Fibroblast of lung (primary cell): ENCODE results near the gene DNMT3A. TPM values are rescaled to one million over a fixed set of nuclear protein-coding genes. Genes with fewer than 3 reads are reported as not detected.

ENCODE experiments used
- DNase-seq, 2 donors: peaks; one replicate each; pipeline versions ENCODE4 v3.0.0 to v3.0.0-alpha.2; 2010; ENCODE audit warnings: low read depth in 2 of 2
- H2AFZ ChIP-seq: 2 replicates; pipeline ENCODE4 v1.5.1; 2012; ENCODE audit warnings: low read length, control low read depth, inconsistent platforms
- H3K27ac ChIP-seq: 2 replicates; pipeline ENCODE4 v1.5.1; 2011; ENCODE audit warnings: low read length, control low read depth; ENCODE audit not compliant: insufficient read depth
- H3K27me3 ChIP-seq: 2 replicates; pipeline ENCODE4 v1.5.1; 2011; ENCODE audit warnings: mild to moderate bottlenecking, low read length; ENCODE audit not compliant: control insufficient read depth, insufficient read depth
- H3K36me3 ChIP-seq: 2 replicates; pipeline ENCODE4 v1.5.1; 2011; ENCODE audit warnings: low read length; ENCODE audit not compliant: control insufficient read depth, insufficient read depth
- H3K4me1 ChIP-seq: 2 replicates; pipeline ENCODE4 v1.5.1; 2011; ENCODE audit warnings: low read length; ENCODE audit not compliant: control insufficient read depth, insufficient read depth; ENCODE audit errors: extremely low read depth
- H3K4me2 ChIP-seq: 2 replicates; pipeline ENCODE4 v1.5.1; 2011; ENCODE audit warnings: low read length, control low read depth; ENCODE audit not compliant: insufficient read depth; ENCODE audit errors: extremely low read depth
- H3K4me3 ChIP-seq, 4 experiments: fragments of 200-600 bp in 1 of 4; sonication (generic) in 1 of 4; replicated peaks in 1 of 4; 2 replicates each; pipeline ENCODE4 v1.5.1; 2011 to 2016; ENCODE audit warnings: low read length in 4 of 4, low read depth in 3 of 4, mild to moderate bottlenecking in 3 of 4, control low read depth in 2 of 4, inconsistent platforms in 1 of 4, mixed read lengths in 1 of 4; ENCODE audit not compliant: insufficient read depth in 1 of 4; ENCODE audit errors: control extremely low read depth in 1 of 4
- H3K79me2 ChIP-seq: 2 replicates; pipeline ENCODE4 v1.5.1; 2012; ENCODE audit warnings: mild to moderate bottlenecking, low read length, inconsistent platforms; ENCODE audit not compliant: control insufficient read depth, insufficient read depth
- H3K9ac ChIP-seq: 2 replicates; pipeline ENCODE4 v1.5.1; 2011; ENCODE audit warnings: mild to moderate bottlenecking, low read length, control low read depth; ENCODE audit not compliant: insufficient read depth
- H3K9me3 ChIP-seq: 2 replicates; pipeline ENCODE4 v1.5.1; 2012; ENCODE audit warnings: low read depth, low read length; ENCODE audit not compliant: control insufficient read depth, insufficient read depth
- H4K20me1 ChIP-seq: 2 replicates; pipeline ENCODE4 v1.5.1; 2011; ENCODE audit warnings: low read length; ENCODE audit not compliant: control insufficient read depth, insufficient read depth; ENCODE audit errors: extremely low read depth
- CTCF ChIP-seq, 2 donors: IDR thresholded peaks in 1 of 2; conservative IDR thresholded peaks in 1 of 2; 1 replicate in 1 of 2; 2 replicates in 1 of 2; pipeline ENCODE4 v1.5.1; 2011 to 2012; ENCODE audit warnings: low read length in 2 of 2, control low read depth in 1 of 2, inconsistent platforms in 1 of 2, low read depth in 1 of 2, mild to moderate bottlenecking in 1 of 2
- EZH2 ChIP-seq: IDR thresholded peaks from 2 replicates; pipeline ENCODE4 v1.5.1; 2012; ENCODE audit warnings: low read length, control low read depth, mild to moderate bottlenecking; ENCODE audit errors: missing control alignments
- polyA plus RNA-seq, 2 donors: library from polyadenylated mRNA; depleted of rRNA in 1 of 2; stranded (reverse) in 1 of 2; unstranded in 1 of 2; fragments of >200 nt; gene quantifications; 2 replicates each; pipeline ENCODE4 v1.2.1, GENCODE V29; 2011 to 2012; ENCODE audit warnings: missing spikeins in 1 of 2
- total RNA-seq: library from RNA; depleted of rRNA; stranded (reverse); fragments of >200 nt; gene quantifications from 2 replicates; pipeline ENCODE4 v1.2.1, GENCODE V29; 2014

DNMT3A gene
- total and polyA plus RNA-seq, 2 donors (not counting 1 experiment from before 2014, with no cell fraction given): 3.6 to 19.7 TPM

GRCh38 chr2:25387876-25388449 lies 46.2 kb upstream of the DNMT3A start:
- no peak overlapping the region for H3K9ac ChIP-seq
- H3K4me1 ChIP-seq: no peaks in the 10 kb centered on the region
- no peaks in the 10 kb centered on the region for H4K20me1 ChIP-seq
- TF ChIP-seq CTCF (conservative IDR thresholded peaks at IDR 0.05 in 1 of 2, IDR thresholded peaks at IDR 0.05 in 1 of 2; ENCODE audit: low read depth in 1 of 2, low read length in 2 of 2): no peak
- no peak for TF ChIP-seq EZH2
- H3K4me2 ChIP-seq: no peak overlapping the region
- H3K27ac ChIP-seq: no peak overlapping the region
- no peak overlapping the region for H2AFZ ChIP-seq
- DNase-seq: no peak
- no peaks in the 10 kb centered on the region for H3K27me3 ChIP-seq
- no peaks in the 10 kb centered on the region for H3K9me3 ChIP-seq
- H3K4me3 ChIP-seq: no peak overlapping the region
- H3K36me3 ChIP-seq: no peaks in the 10 kb centered on the region
- no peaks in the 10 kb centered on the region for H3K79me2 ChIP-seq

GRCh38 chr2:25386971-25387875 lies 45.5 kb upstream of the DNMT3A start:
- H3K36me3 ChIP-seq: no peaks in the 10 kb centered on the region
- no peak for TF ChIP-seq EZH2
- no peak for TF ChIP-seq CTCF (conservative IDR thresholded peaks at IDR 0.05 in 1 of 2, IDR thresholded peaks at IDR 0.05 in 1 of 2; ENCODE audit: low read depth in 1 of 2, low read length in 2 of 2)
- H3K79me2 ChIP-seq: no peaks in the 10 kb centered on the region

GRCh38 chr2:25385910-25386309 lies 44.2 kb upstream of the DNMT3A start:
- H3K27me3 ChIP-seq: no peaks in the 10 kb centered on the region
- no peak for DNase-seq
- no peaks in the 10 kb centered on the region for H3K9me3 ChIP-seq

More at GRCh38 chr2:25386971-25387875, 45.5 kb upstream of the DNMT3A start:
- H3K4me2 ChIP-seq: no peak overlapping the region
- no peak overlapping the region for H3K4me3 ChIP-seq
- H4K20me1 ChIP-seq: no peaks in the 10 kb centered on the region
- H3K27me3 ChIP-seq: no peaks in the 10 kb centered on the region
- no peak overlapping the region for H3K9ac ChIP-seq
- DNase-seq: no peak
- no peaks in the 10 kb centered on the region for H3K4me1 ChIP-seq
- H2AFZ ChIP-seq: no peak overlapping the region
- no peaks in the 10 kb centered on the region for H3K9me3 ChIP-seq
- H3K27ac ChIP-seq: no peak overlapping the region

More at GRCh38 chr2:25385910-25386309, 44.2 kb upstream of the DNMT3A start:
- Histone ChIP-seq H3K4me3 (no peak overlapping the region), H4K20me1 (no peaks in the 10 kb centered on the region), H3K4me2 (no peak overlapping the region), H3K4me1 (no peaks in the 10 kb centered on the region), H3K9ac (no peak overlapping the region), H2AFZ (no peak overlapping the region), H3K79me2 (no peaks in the 10 kb centered on the region), H3K27ac (no peak overlapping the region), H3K36me3 (no peaks in the 10 kb centered on the region)
- no peak for TF ChIP-seq EZH2
- TF ChIP-seq CTCF (conservative IDR thresholded peaks at IDR 0.05 in 1 of 2, IDR thresholded peaks at IDR 0.05 in 1 of 2; ENCODE audit: low read depth in 1 of 2, low read length in 2 of 2): no peak
